ENCODE measurements around the gene POLG.
A peak's percentile ranks its signal among the peaks of the same experiment; 100 is the strongest.

The POLG gene

GRCh38 chr15:89328398-89329254, 6.0 kb downstream of the POLG start:
- no peaks in the 10 kb centered on the region for H3K9me3 ChIP-seq (ENCODE audit: insufficient read depth, low read length, severe bottlenecking)
- H3K36me3 ChIP-seq (ENCODE audit: insufficient read depth, low read length), result peaks cover 99% of the 10 kb centered on the region
- no peak for ATAC-seq (ENCODE audit: insufficient read depth, low read depth)
- peak overlapping the region in 1 of 2 experiments; percentile 88; a peak in 2 of 4 replicates for H3K4me3 ChIP-seq (ENCODE audit: low read depth in 1 of 2, low read length in 2 of 2)
- peaks cover 100% of the 10 kb centered on the region for H3K79me2 ChIP-seq (ENCODE audit: insufficient read depth, low read length)
- no peaks in the 10 kb centered on the region for H3K27me3 ChIP-seq (ENCODE audit: insufficient read depth, low read length, poor library complexity)
- H2AFZ ChIP-seq (ENCODE audit: low read depth, low read length), result no peak overlapping the region
- H4K20me1 ChIP-seq (ENCODE audit: insufficient read depth, low read length), result peaks cover 96% of the 10 kb centered on the region
- peak overlapping the region; percentile 91 for H3K4me2 ChIP-seq (ENCODE audit: insufficient read depth, low read length)
- no peak for TF ChIP-seq CTCF (IDR thresholded peaks at IDR 0.05; ENCODE audit: borderline replicate concordance, extremely low read depth, low read length, poor library complexity, severe bottlenecking)
- no peak for TF ChIP-seq EZH2 (IDR thresholded peaks at IDR 0.05; ENCODE audit: borderline replicate concordance, low read depth, low read length, severe bottlenecking)
- no peak for DNase-seq
- peak overlapping the region; percentile 88; the same call in 1 of the 2 replicates for H3K9ac ChIP-seq (ENCODE audit: low read depth, low read length)
- peaks cover 82% of the 10 kb centered on the region for H3K4me1 ChIP-seq (ENCODE audit: insufficient read depth, low read length)
- peak overlapping the region; percentile 65 for H3K27ac ChIP-seq (ENCODE audit: low read length)

GRCh38 chr15:89327113-89327512, 7.5 kb downstream of the POLG start:
- no peaks in the 10 kb centered on the region for H3K9me3 ChIP-seq (ENCODE audit: insufficient read depth, low read length, severe bottlenecking)
- peak overlapping the region; percentile 26; the same call in 1 of the 2 replicates for H3K4me2 ChIP-seq (ENCODE audit: insufficient read depth, low read length)
- no peak overlapping the region for H3K9ac ChIP-seq (ENCODE audit: low read depth, low read length)
- no peak overlapping the region for H3K27ac ChIP-seq (ENCODE audit: low read length)
- peaks cover 79% of the 10 kb centered on the region for H3K4me1 ChIP-seq (ENCODE audit: insufficient read depth, low read length)
- no peak overlapping the region for H2AFZ ChIP-seq (ENCODE audit: low read depth, low read length)
- DNase-seq (no peak), ATAC-seq (ENCODE audit: insufficient read depth, low read depth) (no peak)
- no peak for TF ChIP-seq CTCF (IDR thresholded peaks at IDR 0.05; ENCODE audit: borderline replicate concordance, extremely low read depth, low read length, poor library complexity, severe bottlenecking)
- TF ChIP-seq EZH2 (IDR thresholded peaks at IDR 0.05; ENCODE audit: borderline replicate concordance, low read depth, low read length, severe bottlenecking), result no peak
- no peak overlapping the region for H3K4me3 ChIP-seq (ENCODE audit: low read depth in 1 of 2, low read length in 2 of 2)
- H4K20me1 ChIP-seq (ENCODE audit: insufficient read depth, low read length), result peaks cover 98% of the 10 kb centered on the region
- H3K79me2 ChIP-seq (ENCODE audit: insufficient read depth, low read length), result peaks cover 100% of the 10 kb centered on the region
- no peaks in the 10 kb centered on the region for H3K27me3 ChIP-seq (ENCODE audit: insufficient read depth, low read length, poor library complexity)
- H3K36me3 ChIP-seq (ENCODE audit: insufficient read depth, low read length), result peaks cover 100% of the 10 kb centered on the region

GRCh38 chr15:89326316-89326715, 8.3 kb downstream of the POLG start:
- H3K27me3 ChIP-seq (ENCODE audit: insufficient read depth, low read length, poor library complexity), result no peaks in the 10 kb centered on the region
- H4K20me1 ChIP-seq (ENCODE audit: insufficient read depth, low read length), result peaks cover 98% of the 10 kb centered on the region
- peak overlapping the region; percentile 16; the same call in 1 of the 2 replicates for H3K4me2 ChIP-seq (ENCODE audit: insufficient read depth, low read length)
- no peaks in the 10 kb centered on the region for H3K9me3 ChIP-seq (ENCODE audit: insufficient read depth, low read length, severe bottlenecking)
- H2AFZ ChIP-seq (ENCODE audit: low read depth, low read length), result no peak overlapping the region
- no peak overlapping the region for H3K9ac ChIP-seq (ENCODE audit: low read depth, low read length)
- no peak overlapping the region for H3K4me3 ChIP-seq (ENCODE audit: low read depth in 1 of 2, low read length in 2 of 2)
- peaks cover 71% of the 10 kb centered on the region for H3K4me1 ChIP-seq (ENCODE audit: insufficient read depth, low read length)
- DNase-seq (no peak), ATAC-seq (ENCODE audit: insufficient read depth, low read depth) (no peak)
- peaks cover 100% of the 10 kb centered on the region for H3K36me3 ChIP-seq (ENCODE audit: insufficient read depth, low read length)
- no peak overlapping the region for H3K27ac ChIP-seq (ENCODE audit: low read length)
- peak; percentile 18 for TF ChIP-seq CTCF (IDR thresholded peaks at IDR 0.05; ENCODE audit: borderline replicate concordance, extremely low read depth, low read length, poor library complexity, severe bottlenecking)
- TF ChIP-seq EZH2 (IDR thresholded peaks at IDR 0.05; ENCODE audit: borderline replicate concordance, low read depth, low read length, severe bottlenecking), result no peak
- H3K79me2 ChIP-seq (ENCODE audit: insufficient read depth, low read length), result peaks cover 100% of the 10 kb centered on the region
